SK-N-MC (cell line): Measurements from ENCODE around the gene CYBA.
"Not testable (repeated sequence)": the region's sequence is repeated elsewhere in the genome, so short reads cannot be mapped to it uniquely, and the experiment has no call there.

Experiments used
- DNase-seq: peaks from one replicate; pipeline ENCODE4 v3.0.0-alpha.2; 2011; ENCODE audit warnings: low read depth, low spot score
- H3K27ac ChIP-seq: fragments of 200-600 bp; sonication (generic); 2 replicates; pipeline ENCODE4 v1.5.1; 2016; ENCODE audit warnings: mixed run types
- H3K36me3 ChIP-seq: fragments of 200-600 bp; sonication (generic); 2 replicates; pipeline ENCODE4 v1.6.1; 2017; ENCODE audit warnings: antibody characterized with exemption, low read length, mixed read lengths; ENCODE audit not compliant: insufficient read depth
- H3K4me3 ChIP-seq: fragments of 200-600 bp; sonication (generic); 2 replicates; pipeline ENCODE4 v1.5.1; 2016
- H3K9ac ChIP-seq: fragments of 200-600 bp; sonication (generic); 2 replicates; pipeline ENCODE4 v1.8.0; 2017; ENCODE audit warnings: mixed run types, mixed read lengths; ENCODE audit not compliant: insufficient read length
- H3K9me3 ChIP-seq: fragments of 200-600 bp; sonication (generic); 2 replicates; pipeline ENCODE4 v1.6.1; 2017; ENCODE audit warnings: low read depth, mild to moderate bottlenecking, antibody characterized with exemption, low read length, moderate library complexity, mixed read lengths
- EZH2 ChIP-seq: fragments of 200-600 bp; sonication (generic); IDR thresholded peaks from one replicate; pipeline ENCODE4 v1.6.1; 2017; ENCODE audit warnings: antibody characterized with exemption
- FOXP2 ChIP-seq: optimal IDR thresholded peaks from 2 replicates; pipeline ENCODE3; 2011; ENCODE audit warnings: mild to moderate bottlenecking, moderate library complexity; ENCODE audit not compliant: insufficient read depth; ENCODE audit errors: extremely low read length, control extremely low read depth
- POLR2AphosphoS5 ChIP-seq: IDR thresholded peaks from 2 replicates; pipeline ENCODE4 v1.6.1; 2012; ENCODE audit warnings: mild to moderate bottlenecking, low read depth, low read length, borderline replicate concordance

The CYBA gene

GRCh38 chr16:88669980-88670379 lies 19.1 kb upstream of the CYBA start:
- H3K27ac ChIP-seq: no peak overlapping the region
- no peak for DNase-seq
- no peaks in the 10 kb centered on the region for H3K36me3 ChIP-seq
- no peaks in the 10 kb centered on the region for H3K9me3 ChIP-seq
- TF ChIP-seq EZH2 (no peak), FOXP2 (no peak), POLR2AphosphoS5 (no peak)
- H3K9ac ChIP-seq: no peak overlapping the region
- no peak overlapping the region for H3K4me3 ChIP-seq

DNA sequence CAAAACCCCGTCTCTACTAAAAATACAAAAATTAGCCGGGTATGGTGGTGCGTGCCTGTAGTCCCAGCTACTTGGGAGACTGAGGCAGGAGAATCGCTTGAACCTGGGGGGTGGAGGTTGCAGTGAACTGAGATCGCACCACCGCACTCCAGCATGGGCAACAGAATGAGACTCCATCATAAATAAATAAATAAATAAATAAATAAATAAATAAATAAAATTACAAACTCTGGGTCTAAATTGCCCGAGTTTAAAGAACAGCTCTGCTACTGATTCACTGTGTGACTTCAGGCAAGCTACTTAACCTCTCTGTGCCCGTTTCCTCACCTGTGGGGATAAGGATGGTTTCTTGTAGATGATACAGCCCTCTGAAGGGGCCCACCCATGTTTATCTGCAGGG lies 18.6 kb upstream of the CYBA start:
- H3K27ac ChIP-seq, H3K36me3 ChIP-seq: not testable (repeated sequence)

GRCh38 chr16:88667461-88667860 lies 16.6 kb upstream of the CYBA start:
- H3K36me3 ChIP-seq: no peaks in the 10 kb centered on the region
- H3K27ac ChIP-seq: no peak overlapping the region
- TF ChIP-seq POLR2AphosphoS5 (no peak), FOXP2 (no peak), EZH2 (no peak)
- H3K4me3 ChIP-seq: no peak overlapping the region
- no peak for DNase-seq
- H3K9ac ChIP-seq: no peak overlapping the region
- no peaks in the 10 kb centered on the region for H3K9me3 ChIP-seq

More for the DNA sequence above, 18.6 kb upstream of the CYBA start:
- H3K9ac ChIP-seq, DNase-seq, H3K9me3 ChIP-seq, H3K4me3 ChIP-seq: not testable (repeated sequence)

DNA sequence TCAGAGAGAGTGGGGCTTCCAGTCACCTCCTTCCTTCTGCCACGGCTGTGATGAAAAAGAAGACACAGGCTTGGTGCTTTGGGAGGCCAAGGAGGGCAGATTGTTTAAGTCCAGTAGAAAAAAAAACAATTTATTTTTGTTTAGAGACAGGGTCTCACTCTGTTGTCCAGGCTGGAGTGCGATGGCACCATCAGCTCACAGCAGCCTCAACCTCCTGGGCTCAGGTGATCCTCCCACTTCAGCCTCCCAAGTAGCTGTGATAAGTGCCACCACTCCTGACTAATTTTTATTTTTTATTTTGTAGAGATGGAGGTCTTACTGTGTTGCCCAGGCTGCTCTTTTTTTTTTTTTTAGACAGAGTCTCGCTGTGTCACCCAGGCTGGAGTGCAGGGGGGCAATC lies 14.7 kb upstream of the CYBA start:
- Histone ChIP-seq H3K9me3 (no peaks in the 10 kb centered on the region), H3K27ac (no peak overlapping the region), H3K4me3 (no peak overlapping the region), H3K36me3 (no peaks in the 10 kb centered on the region), H3K9ac (no peak overlapping the region)
- TF ChIP-seq POLR2AphosphoS5 (no peak), EZH2 (no peak), FOXP2 (no peak)
- DNase-seq: no peak

DNA sequence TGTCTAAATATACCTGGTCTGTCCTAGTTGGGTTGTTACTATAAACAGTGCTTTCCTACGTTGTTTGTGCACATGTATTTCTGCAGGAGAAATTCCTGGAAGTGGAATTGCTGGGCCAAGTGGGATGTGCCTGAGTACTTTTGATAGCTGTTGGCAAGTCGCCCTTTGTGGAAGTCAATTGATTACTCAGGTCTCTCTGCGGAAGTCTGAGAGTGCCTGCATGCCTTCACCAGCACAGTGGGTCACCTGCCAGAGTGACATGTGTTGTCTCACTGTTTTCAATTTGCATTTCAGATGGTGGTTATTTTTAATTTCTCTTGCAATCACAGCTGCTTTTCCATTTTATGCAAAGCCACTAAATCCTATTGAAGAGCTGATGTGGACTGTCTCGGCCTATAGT lies 14.3 kb upstream of the CYBA start:
- no peak overlapping the region for H3K9ac ChIP-seq
- no peaks in the 10 kb centered on the region for H3K36me3 ChIP-seq
- no peak overlapping the region for H3K4me3 ChIP-seq
- no peak for TF ChIP-seq POLR2AphosphoS5
- no peak for TF ChIP-seq EZH2
- no peak for TF ChIP-seq FOXP2
- H3K27ac ChIP-seq: no peak overlapping the region
- no peaks in the 10 kb centered on the region for H3K9me3 ChIP-seq
- DNase-seq: no peak

- H3K9me3 ChIP-seq: no peaks in the 10 kb centered on the region
- peak; percentile 37 for DNase-seq
- peak within 1 kb of the TSS; percentile 36; the same call in 1 of the 2 replicates for H3K27ac ChIP-seq
- no peaks in the 10 kb centered on the region; the same call in 1 of the 2 replicates for H3K36me3 ChIP-seq
- peak; percentile 91 for TF ChIP-seq POLR2AphosphoS5
- no peak for TF ChIP-seq FOXP2
- peak within 1 kb of the TSS; percentile 76 for H3K9ac ChIP-seq
- H3K4me3 ChIP-seq: peak within 1 kb of the TSS; percentile 83
These were observed 12.2 kb upstream of the CYBA start, which contains the start of gene MVD for GRCh38 chr16:88662843-88663606. Gene MVD, minus strand, starts transcription at chr16:88663091. Its CDS starts 11 bp downstream, at chr16:88663080.

- H3K9me3 ChIP-seq: no peaks in the 10 kb centered on the region
- peak overlapping the region; percentile 76 for H3K9ac ChIP-seq
- DNase-seq: no peak
- H3K27ac ChIP-seq: 0 out of 2 replicates have a peak overlapping the region, but pooled peaks have one; percentile 36
- peak overlapping the region; percentile 83 for H3K4me3 ChIP-seq
- no peaks in the 10 kb centered on the region; the same call in 1 of the 2 replicates for H3K36me3 ChIP-seq
- TF ChIP-seq EZH2 (no peak), FOXP2 (no peak), POLR2AphosphoS5 (no peak)
These were observed 11.5 kb upstream of the CYBA start for GRCh38 chr16:88662222-88662842.

- H3K36me3 ChIP-seq: no peaks in the 10 kb centered on the region; the same call in 1 of the 2 replicates
- peak overlapping the region; percentile 40; the same call in 1 of the 2 replicates for H3K4me3 ChIP-seq
- H3K27ac ChIP-seq: no peak overlapping the region
- H3K9me3 ChIP-seq: no peaks in the 10 kb centered on the region
- no peak for TF ChIP-seq EZH2
- no peak for TF ChIP-seq POLR2AphosphoS5
- TF ChIP-seq FOXP2: no peak
- no peak overlapping the region for H3K9ac ChIP-seq
- no peak for DNase-seq
These were observed 10.6 kb upstream of the CYBA start for GRCh38 chr16:88661468-88661867.

- no peak for DNase-seq
- Histone ChIP-seq H3K4me3 (no peak overlapping the region), H3K9ac (no peak overlapping the region), H3K9me3 (no peaks in the 10 kb centered on the region), H3K27ac (no peak overlapping the region), H3K36me3 (no peaks in the 10 kb centered on the region; the same call in 1 of the 2 replicates)
- TF ChIP-seq EZH2 (no peak), POLR2AphosphoS5 (no peak), FOXP2 (no peak)
These were observed 8.3 kb upstream of the CYBA start for GRCh38 chr16:88659160-88659559.
